ENCODE results near the gene WDR4.

DNA sequence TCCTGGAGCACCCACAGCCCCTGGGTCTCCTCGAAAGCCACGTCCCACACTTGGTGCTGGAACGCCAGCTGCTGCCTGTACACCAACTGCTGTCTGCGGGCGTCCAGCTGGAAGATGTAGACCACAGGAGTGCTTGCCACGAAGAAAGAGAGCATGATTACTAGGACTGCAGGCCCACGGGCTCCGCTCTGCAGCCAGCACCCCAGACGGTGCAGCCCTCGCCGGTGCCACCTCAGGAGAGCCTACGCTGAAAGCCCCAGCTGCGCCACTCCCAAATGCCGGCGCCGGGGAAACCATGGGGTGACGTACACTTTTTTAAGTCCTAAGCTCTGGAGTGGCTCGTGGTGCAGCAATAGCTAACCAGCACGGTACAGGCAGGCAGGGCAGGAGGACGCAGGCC, 25.7 kb downstream of the WDR4 start:
- TF ChIP-seq, protein P1, sequence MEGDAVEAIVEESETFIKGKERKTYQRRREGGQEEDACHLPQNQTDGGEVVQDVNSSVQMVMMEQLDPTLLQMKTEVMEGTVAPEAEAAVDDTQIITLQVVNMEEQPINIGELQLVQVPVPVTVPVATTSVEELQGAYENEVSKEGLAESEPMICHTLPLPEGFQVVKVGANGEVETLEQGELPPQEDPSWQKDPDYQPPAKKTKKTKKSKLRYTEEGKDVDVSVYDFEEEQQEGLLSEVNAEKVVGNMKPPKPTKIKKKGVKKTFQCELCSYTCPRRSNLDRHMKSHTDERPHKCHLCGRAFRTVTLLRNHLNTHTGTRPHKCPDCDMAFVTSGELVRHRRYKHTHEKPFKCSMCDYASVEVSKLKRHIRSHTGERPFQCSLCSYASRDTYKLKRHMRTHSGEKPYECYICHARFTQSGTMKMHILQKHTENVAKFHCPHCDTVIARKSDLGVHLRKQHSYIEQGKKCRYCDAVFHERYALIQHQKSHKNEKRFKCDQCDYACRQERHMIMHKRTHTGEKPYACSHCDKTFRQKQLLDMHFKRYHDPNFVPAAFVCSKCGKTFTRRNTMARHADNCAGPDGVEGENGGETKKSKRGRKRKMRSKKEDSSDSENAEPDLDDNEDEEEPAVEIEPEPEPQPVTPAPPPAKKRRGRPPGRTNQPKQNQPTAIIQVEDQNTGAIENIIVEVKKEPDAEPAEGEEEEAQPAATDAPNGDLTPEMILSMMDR (IDR thresholded peaks at IDR 0.05): no peak
- no peak for TF ChIP-seq EP300 (IDR thresholded peaks at IDR 0.05; ENCODE audit: low read depth)

All from transverse colon (tissue), 3 donors.